ENCODE measurements around the gene GMEB1. TPM values are rescaled to one million over a fixed set of nuclear protein-coding genes. Genes with fewer than 3 reads are reported as not detected.
"Not testable (repeated sequence)": the region's sequence is repeated elsewhere in the genome, so short reads cannot be mapped to it uniquely, and the experiment has no call there.

The GMEB1 gene
- total RNA-seq, 1 experiment from 2014 or later: 8.8 TPM

GRCh38 chr1:28684937-28685336 lies 16.4 kb downstream of the GMEB1 start:
- Histone ChIP-seq H3K9me2 (replicated peaks; ENCODE audit: insufficient read depth, low read length) (no peaks in the 10 kb centered on the region), H3K36me3 (ENCODE audit: insufficient read depth, low read length) (no peaks in the 10 kb centered on the region), H3K9me3 (ENCODE audit: low read length) (no peaks in the 10 kb centered on the region), H3K4me2 (ENCODE audit: low read depth, low read length, poor library complexity, severe bottlenecking) (no peak overlapping the region), H3K27ac (ENCODE audit: low read length) (no peak overlapping the region), H3K27me3 (ENCODE audit: low read length) (no peaks in the 10 kb centered on the region), H4K20me1 (ENCODE audit: insufficient read depth, low read depth, low read length) (no peaks in the 10 kb centered on the region), H3K79me2 (ENCODE audit: low read length) (peaks cover 9% of the 10 kb centered on the region; the same call in 1 of the 2 replicates), H3K4me1 (ENCODE audit: low read length) (no peaks in the 10 kb centered on the region), H2AFZ (ENCODE audit: low read length) (no peak overlapping the region), H3K9ac (ENCODE audit: low read length) (no peak overlapping the region), H3K4me3 (ENCODE audit: low read length) (no peak overlapping the region)
- no peak for DNase-seq

GRCh38 chr1:28691627-28692026 lies 23.0 kb downstream of the GMEB1 start:
- not testable (repeated sequence) for H3K27ac ChIP-seq (ENCODE audit: low read length); H3K36me3 ChIP-seq (ENCODE audit: insufficient read depth, low read length); DNase-seq; H3K4me3 ChIP-seq (ENCODE audit: low read length); H3K4me1 ChIP-seq (ENCODE audit: low read length); H3K9me2 ChIP-seq (replicated peaks; ENCODE audit: insufficient read depth, low read length); H3K4me2 ChIP-seq (ENCODE audit: low read depth, low read length, poor library complexity, severe bottlenecking); H3K79me2 ChIP-seq (ENCODE audit: low read length); H2AFZ ChIP-seq (ENCODE audit: low read length); H3K9ac ChIP-seq (ENCODE audit: low read length); H3K9me3 ChIP-seq (ENCODE audit: low read length); H3K27me3 ChIP-seq (ENCODE audit: low read length); H4K20me1 ChIP-seq (ENCODE audit: insufficient read depth, low read depth, low read length)

GRCh38 chr1:28703629-28704028 lies 35.0 kb downstream of the GMEB1 start:
- no peaks in the 10 kb centered on the region for H3K9me2 ChIP-seq (replicated peaks; ENCODE audit: insufficient read depth, low read length)
- no peaks in the 10 kb centered on the region for H3K36me3 ChIP-seq (ENCODE audit: insufficient read depth, low read length)
- H3K9ac ChIP-seq (ENCODE audit: low read length): no peak overlapping the region
- H3K27me3 ChIP-seq (ENCODE audit: low read length): no peaks in the 10 kb centered on the region
- no peak overlapping the region for H2AFZ ChIP-seq (ENCODE audit: low read length)
- H4K20me1 ChIP-seq (ENCODE audit: insufficient read depth, low read depth, low read length): no peaks in the 10 kb centered on the region
- H3K79me2 ChIP-seq (ENCODE audit: low read length): no peaks in the 10 kb centered on the region
- no peak overlapping the region for H3K27ac ChIP-seq (ENCODE audit: low read length)
- H3K4me1 ChIP-seq (ENCODE audit: low read length): no peaks in the 10 kb centered on the region
- H3K4me2 ChIP-seq (ENCODE audit: low read depth, low read length, poor library complexity, severe bottlenecking): no peak overlapping the region
- no peak for DNase-seq
- no peak overlapping the region for H3K4me3 ChIP-seq (ENCODE audit: low read length)
- no peaks in the 10 kb centered on the region for H3K9me3 ChIP-seq (ENCODE audit: low read length)

GRCh38 chr1:28716336-28716735 lies 47.8 kb downstream of the GMEB1 start:
- Histone ChIP-seq H3K4me1 (ENCODE audit: low read length) (no peaks in the 10 kb centered on the region), H3K79me2 (ENCODE audit: low read length) (no peaks in the 10 kb centered on the region), H3K9me2 (replicated peaks; ENCODE audit: insufficient read depth, low read length) (no peaks in the 10 kb centered on the region), H4K20me1 (ENCODE audit: insufficient read depth, low read depth, low read length) (no peaks in the 10 kb centered on the region), H3K27me3 (ENCODE audit: low read length) (no peaks in the 10 kb centered on the region), H3K4me2 (ENCODE audit: low read depth, low read length, poor library complexity, severe bottlenecking) (no peak overlapping the region), H3K9ac (ENCODE audit: low read length) (no peak overlapping the region), H3K36me3 (ENCODE audit: insufficient read depth, low read length) (peaks cover 10% of the 10 kb centered on the region; the same call in 1 of the 2 replicates), H3K9me3 (ENCODE audit: low read length) (no peaks in the 10 kb centered on the region), H2AFZ (ENCODE audit: low read length) (no peak overlapping the region), H3K4me3 (ENCODE audit: low read length) (no peak overlapping the region), H3K27ac (ENCODE audit: low read length) (no peak overlapping the region)
- no peak for DNase-seq

DNA sequence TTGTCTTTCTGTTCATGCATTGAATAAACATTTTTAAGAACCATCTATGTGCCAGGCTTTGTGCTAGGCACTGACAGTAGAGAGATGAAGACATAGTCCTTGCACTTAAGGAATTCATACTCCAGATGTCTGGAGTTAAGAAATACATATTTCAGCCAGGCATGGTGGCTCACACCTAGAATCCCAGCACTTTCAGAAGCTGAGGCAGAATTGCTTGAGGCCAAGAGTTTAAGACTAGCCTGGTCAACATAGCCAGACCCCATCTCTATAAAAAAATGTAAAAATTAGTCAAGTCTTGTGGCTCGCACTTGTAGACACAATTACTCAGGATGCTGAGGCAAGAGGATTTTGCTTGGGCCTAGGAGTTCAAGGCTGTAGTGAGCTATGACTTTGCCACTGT lies 49.6 kb downstream of the GMEB1 start:
- H3K9me2 ChIP-seq (replicated peaks; ENCODE audit: insufficient read depth, low read length): no peaks in the 10 kb centered on the region
- no peak for DNase-seq
- H3K27ac ChIP-seq (ENCODE audit: low read length): no peak overlapping the region

GRCh38 chr1:28718586-28719331 lies 50.2 kb downstream of the GMEB1 start:
- Histone ChIP-seq H3K9ac (ENCODE audit: low read length) (no peak overlapping the region), H3K79me2 (ENCODE audit: low read length) (no peaks in the 10 kb centered on the region), H3K4me2 (ENCODE audit: low read depth, low read length, poor library complexity, severe bottlenecking) (no peak overlapping the region), H3K36me3 (ENCODE audit: insufficient read depth, low read length) (peaks cover 5% of the 10 kb centered on the region; the same call in 1 of the 2 replicates), H2AFZ (ENCODE audit: low read length) (no peak overlapping the region), H3K4me1 (ENCODE audit: low read length) (no peaks in the 10 kb centered on the region), H4K20me1 (ENCODE audit: insufficient read depth, low read depth, low read length) (no peaks in the 10 kb centered on the region), H3K9me2 (replicated peaks; ENCODE audit: insufficient read depth, low read length) (no peaks in the 10 kb centered on the region), H3K27me3 (ENCODE audit: low read length) (no peaks in the 10 kb centered on the region), H3K27ac (ENCODE audit: low read length) (no peak overlapping the region), H3K9me3 (ENCODE audit: low read length) (no peaks in the 10 kb centered on the region), H3K4me3 (ENCODE audit: low read length) (no peak overlapping the region)
- peak; percentile 36 for DNase-seq

More for the DNA sequence above, 49.6 kb downstream of the GMEB1 start:
- no peaks in the 10 kb centered on the region for H3K27me3 ChIP-seq (ENCODE audit: low read length)
- H3K79me2 ChIP-seq (ENCODE audit: low read length): no peaks in the 10 kb centered on the region
- H3K4me2 ChIP-seq (ENCODE audit: low read depth, low read length, poor library complexity, severe bottlenecking): no peak overlapping the region
- no peak overlapping the region for H3K4me3 ChIP-seq (ENCODE audit: low read length)
- H2AFZ ChIP-seq (ENCODE audit: low read length): no peak overlapping the region
- no peaks in the 10 kb centered on the region for H3K4me1 ChIP-seq (ENCODE audit: low read length)
- H4K20me1 ChIP-seq (ENCODE audit: insufficient read depth, low read depth, low read length): no peaks in the 10 kb centered on the region
- no peaks in the 10 kb centered on the region for H3K9me3 ChIP-seq (ENCODE audit: low read length)
- peaks cover 10% of the 10 kb centered on the region; the same call in 1 of the 2 replicates for H3K36me3 ChIP-seq (ENCODE audit: insufficient read depth, low read length)
- no peak overlapping the region for H3K9ac ChIP-seq (ENCODE audit: low read length)

GRCh38 chr1:28719332-28719619 lies 50.7 kb downstream of the GMEB1 start:
- Histone ChIP-seq H3K9me3 (ENCODE audit: low read length) (no peaks in the 10 kb centered on the region), H2AFZ (ENCODE audit: low read length) (no peak overlapping the region), H3K9ac (ENCODE audit: low read length) (no peak overlapping the region), H4K20me1 (ENCODE audit: insufficient read depth, low read depth, low read length) (no peaks in the 10 kb centered on the region), H3K36me3 (ENCODE audit: insufficient read depth, low read length) (peaks cover 2% of the 10 kb centered on the region; the same call in 1 of the 2 replicates), H3K9me2 (replicated peaks; ENCODE audit: insufficient read depth, low read length) (no peaks in the 10 kb centered on the region), H3K27me3 (ENCODE audit: low read length) (no peaks in the 10 kb centered on the region), H3K4me1 (ENCODE audit: low read length) (no peaks in the 10 kb centered on the region), H3K27ac (ENCODE audit: low read length) (no peak overlapping the region), H3K79me2 (ENCODE audit: low read length) (no peaks in the 10 kb centered on the region), H3K4me3 (ENCODE audit: low read length) (no peak overlapping the region), H3K4me2 (ENCODE audit: low read depth, low read length, poor library complexity, severe bottlenecking) (no peak overlapping the region)
- no peak for DNase-seq

- no peaks in the 10 kb centered on the region for H3K27me3 ChIP-seq (ENCODE audit: low read length)
- no peaks in the 10 kb centered on the region for H3K79me2 ChIP-seq (ENCODE audit: low read length)
- no peak overlapping the region for H3K4me3 ChIP-seq (ENCODE audit: low read length)
- no peaks in the 10 kb centered on the region for H4K20me1 ChIP-seq (ENCODE audit: insufficient read depth, low read depth, low read length)
- H3K9ac ChIP-seq (ENCODE audit: low read length): no peak overlapping the region
- no peaks in the 10 kb centered on the region for H3K9me3 ChIP-seq (ENCODE audit: low read length)
- no peaks in the 10 kb centered on the region for H3K9me2 ChIP-seq (replicated peaks; ENCODE audit: insufficient read depth, low read length)
- no peak overlapping the region for H2AFZ ChIP-seq (ENCODE audit: low read length)
- H3K27ac ChIP-seq (ENCODE audit: low read length): no peak overlapping the region
- DNase-seq: no peak
- no peaks in the 10 kb centered on the region for H3K36me3 ChIP-seq (ENCODE audit: insufficient read depth, low read length)
- H3K4me2 ChIP-seq (ENCODE audit: low read depth, low read length, poor library complexity, severe bottlenecking): no peak overlapping the region
- no peaks in the 10 kb centered on the region for H3K4me1 ChIP-seq (ENCODE audit: low read length)
Measured at GRCh38 chr1:28720376-28720775, 51.8 kb downstream of the GMEB1 start.

All from Karpas-422 (cell line).